Osteocyte (in vitro differentiated cells): ENCODE results near the gene ACAP3. TPM values are rescaled to one million over a fixed set of nuclear protein-coding genes. Genes with fewer than 3 reads are reported as not detected.

Experiments
- DNase-seq: peaks from one replicate; pipeline ENCODE4 v3.0.0; 2021; ENCODE audit warnings: mixed read lengths; ENCODE audit not compliant: unreplicated experiment; ENCODE audit errors: extremely low spot score
- H3K27ac Mint-ChIP-seq: one replicate; pipeline ENCODE4 v1.8.0; 2021; ENCODE audit warnings: mild to moderate bottlenecking, mixed read lengths; ENCODE audit not compliant: unreplicated experiment
- H3K27me3 Mint-ChIP-seq: one replicate; pipeline ENCODE4 v1.8.0; 2021; ENCODE audit warnings: mixed read lengths; ENCODE audit not compliant: unreplicated experiment
- H3K36me3 Mint-ChIP-seq: one replicate; pipeline ENCODE4 v1.8.0; 2021; ENCODE audit warnings: mixed read lengths; ENCODE audit not compliant: unreplicated experiment
- H3K4me1 Mint-ChIP-seq: one replicate; pipeline ENCODE4 v1.8.0; 2021; ENCODE audit warnings: mixed read lengths; ENCODE audit not compliant: unreplicated experiment
- H3K4me3 Mint-ChIP-seq: one replicate; pipeline ENCODE4 v1.8.0; 2021; ENCODE audit warnings: mild to moderate bottlenecking, moderate library complexity, mixed read lengths; ENCODE audit not compliant: unreplicated experiment
- H3K9me3 Mint-ChIP-seq: one replicate; pipeline ENCODE4 v1.8.0; 2021; ENCODE audit warnings: mixed read lengths; ENCODE audit not compliant: unreplicated experiment
- total RNA-seq: library from RNA; stranded (reverse); gene quantifications from 2 replicates; pipeline ENCODE4 v1.2.1, GENCODE V29; 2021
- TF ChIP-seq, protein P1 (sequence below): fragments of 200-600 bp; sonication (generic); IDR thresholded peaks from 2 replicates; pipeline ENCODE4 v1.5.0; 2021; ENCODE audit warnings: antibody characterized with exemption, mild to moderate bottlenecking, moderate library complexity

The ACAP3 gene
- total RNA-seq, 1 donor from 2014 or later, result 73.8 TPM

GRCh38 chr1:1331068-1331965 lies 23.6 kb upstream of the ACAP3 start, which contains the start of gene TAS1R3:
Gene TAS1R3 (plus strand): TSS chr1:1331280. CDS start chr1:1331346, 66 bp downstream.
- H3K27ac Mint-ChIP-seq, result peak within 1 kb of the TSS; percentile 89
- DNase-seq, result no peak
- H3K27me3 Mint-ChIP-seq, result no peaks in the 10 kb centered on the region
- H3K9me3 Mint-ChIP-seq, result no peaks in the 10 kb centered on the region
- H3K36me3 Mint-ChIP-seq, result no peaks in the 10 kb centered on the region
- H3K4me1 Mint-ChIP-seq, result peaks cover 20% of the 10 kb centered on the region
- peak within 1 kb of the TSS; percentile 4 for H3K4me3 Mint-ChIP-seq
- TF ChIP-seq, protein P1, sequence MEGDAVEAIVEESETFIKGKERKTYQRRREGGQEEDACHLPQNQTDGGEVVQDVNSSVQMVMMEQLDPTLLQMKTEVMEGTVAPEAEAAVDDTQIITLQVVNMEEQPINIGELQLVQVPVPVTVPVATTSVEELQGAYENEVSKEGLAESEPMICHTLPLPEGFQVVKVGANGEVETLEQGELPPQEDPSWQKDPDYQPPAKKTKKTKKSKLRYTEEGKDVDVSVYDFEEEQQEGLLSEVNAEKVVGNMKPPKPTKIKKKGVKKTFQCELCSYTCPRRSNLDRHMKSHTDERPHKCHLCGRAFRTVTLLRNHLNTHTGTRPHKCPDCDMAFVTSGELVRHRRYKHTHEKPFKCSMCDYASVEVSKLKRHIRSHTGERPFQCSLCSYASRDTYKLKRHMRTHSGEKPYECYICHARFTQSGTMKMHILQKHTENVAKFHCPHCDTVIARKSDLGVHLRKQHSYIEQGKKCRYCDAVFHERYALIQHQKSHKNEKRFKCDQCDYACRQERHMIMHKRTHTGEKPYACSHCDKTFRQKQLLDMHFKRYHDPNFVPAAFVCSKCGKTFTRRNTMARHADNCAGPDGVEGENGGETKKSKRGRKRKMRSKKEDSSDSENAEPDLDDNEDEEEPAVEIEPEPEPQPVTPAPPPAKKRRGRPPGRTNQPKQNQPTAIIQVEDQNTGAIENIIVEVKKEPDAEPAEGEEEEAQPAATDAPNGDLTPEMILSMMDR, result no peak

GRCh38 chr1:1330366-1331067 lies 22.8 kb upstream of the ACAP3 start:
- Mint-ChIP-seq H3K27me3 (no peaks in the 10 kb centered on the region), H3K9me3 (no peaks in the 10 kb centered on the region), H3K27ac (peak overlapping the region; percentile 89), H3K4me1 (peaks cover 22% of the 10 kb centered on the region), H3K4me3 (peak overlapping the region; percentile 4), H3K36me3 (no peaks in the 10 kb centered on the region)
- no peak for DNase-seq
- TF ChIP-seq, protein P1, result no peak

DNA sequence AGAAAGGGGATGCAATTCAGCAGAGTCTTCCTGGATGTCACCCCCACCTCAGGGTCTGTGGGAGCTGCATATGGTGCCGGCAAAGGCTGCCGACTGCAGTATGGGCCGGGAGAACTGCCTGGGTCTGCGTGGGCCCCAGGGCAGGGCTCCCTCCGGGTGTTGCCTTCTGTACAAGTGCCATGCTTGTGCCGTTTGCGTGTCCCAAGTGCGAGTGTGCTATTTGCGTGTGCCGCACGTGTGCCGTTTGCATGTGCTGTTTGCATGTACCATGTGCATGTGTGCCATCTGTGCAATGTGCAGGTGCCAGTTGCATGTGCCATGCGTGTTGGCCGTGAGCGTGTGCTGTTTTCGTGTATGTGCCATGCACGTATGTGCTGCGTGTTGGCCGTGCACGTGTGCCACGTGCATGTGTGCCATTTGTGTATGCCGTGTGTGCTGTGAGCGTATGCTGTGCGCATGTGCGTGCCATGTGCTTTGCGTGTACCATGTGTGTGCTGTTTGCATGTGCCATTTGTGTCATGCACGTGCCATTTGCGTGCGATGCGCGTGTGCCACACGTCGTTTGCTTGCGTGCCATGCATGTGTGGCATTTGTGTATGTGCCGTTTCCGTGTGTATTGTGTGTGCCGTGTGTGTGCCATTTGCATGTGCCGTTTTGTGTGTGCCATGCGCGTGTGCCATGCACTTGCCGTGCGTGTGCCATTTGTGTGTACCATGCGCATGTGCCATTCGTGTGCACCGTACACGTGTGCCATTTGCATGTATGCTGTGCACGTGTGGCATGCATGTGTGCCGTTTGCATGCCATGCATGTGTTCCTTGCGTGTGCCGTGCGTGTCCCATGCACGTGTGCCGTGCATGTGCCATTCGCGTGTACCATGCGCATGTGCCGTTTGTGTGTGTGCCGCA lies 21.8 kb upstream of the ACAP3 start:
- Mint-ChIP-seq H3K4me1 (peaks cover 26% of the 10 kb centered on the region), H3K36me3 (no peaks in the 10 kb centered on the region), H3K27me3 (no peaks in the 10 kb centered on the region), H3K4me3 (no peak overlapping the region), H3K27ac (no peak overlapping the region), H3K9me3 (no peaks in the 10 kb centered on the region)
- no peak for DNase-seq
- TF ChIP-seq, protein P1, result no peak

GRCh38 chr1:1328254-1328653 lies 20.5 kb upstream of the ACAP3 start:
- TF ChIP-seq, protein P1, result no peak
- Mint-ChIP-seq H3K4me3 (no peak overlapping the region), H3K4me1 (peaks cover 31% of the 10 kb centered on the region), H3K27me3 (no peaks in the 10 kb centered on the region), H3K27ac (no peak overlapping the region), H3K36me3 (no peaks in the 10 kb centered on the region), H3K9me3 (no peaks in the 10 kb centered on the region)
- no peak for DNase-seq
